SH-SY5Y (cell line): ENCODE data around the gene SURF1.

Source experiments
- GATA2 ChIP-seq: IDR thresholded peaks from 2 replicates; pipeline ENCODE4 v1.6.1; 2011; ENCODE audit warnings: mild to moderate bottlenecking, low read depth, low read length
- GATA3 ChIP-seq: IDR thresholded peaks from 2 replicates; pipeline ENCODE4 v1.6.1; 2011; ENCODE audit warnings: low read depth, mild to moderate bottlenecking, low read length, moderate library complexity

GRCh38 chr9:133353548-133353947 is 2.7 kb downstream of the SURF1 start:
- TF ChIP-seq GATA2: no peak
- no peak for TF ChIP-seq GATA3
